Retinal pigment epithelial cell (primary cell): ENCODE results near the gene CDC45.

Experiments
- DNase-seq: peaks from one replicate; pipeline ENCODE4 v3.0.0-alpha.2; 2010; ENCODE audit warnings: low read depth
- H3K4me3 ChIP-seq: 2 replicates; pipeline ENCODE4 v1.5.1; 2011; ENCODE audit warnings: mild to moderate bottlenecking, low read length, control low read depth, moderate library complexity
- CTCF ChIP-seq: conservative IDR thresholded peaks from 2 replicates; pipeline ENCODE4 v1.5.1; 2011; ENCODE audit warnings: low read depth, low read length, control low read depth, inconsistent platforms

Gene CDC45

GRCh38 chr22:19505735-19506126 is 26.0 kb downstream of the CDC45 start:
- no peak for TF ChIP-seq CTCF
- no peak for DNase-seq
- no peak overlapping the region for H3K4me3 ChIP-seq

- H3K4me3 ChIP-seq = no peak overlapping the region
- DNase-seq = no peak
- no peak for TF ChIP-seq CTCF
Observed at GRCh38 chr22:19506212-19506611, 26.5 kb downstream of the CDC45 start.

- H3K4me3 ChIP-seq = no peak overlapping the region
- DNase-seq = no peak
- TF ChIP-seq CTCF = no peak
Observed at GRCh38 chr22:19507534-19507861, 27.8 kb downstream of the CDC45 start.

GRCh38 chr22:19508024-19508776 is 28.5 kb downstream of the CDC45 start:
- no peak overlapping the region for H3K4me3 ChIP-seq
- no peak for DNase-seq
- no peak for TF ChIP-seq CTCF

- no peak for DNase-seq
- TF ChIP-seq CTCF = no peak
- no peak overlapping the region for H3K4me3 ChIP-seq
Observed at GRCh38 chr22:19509191-19509590, 29.5 kb downstream of the CDC45 start.

- DNase-seq = no peak
- no peak overlapping the region for H3K4me3 ChIP-seq
- TF ChIP-seq CTCF = no peak
Observed at GRCh38 chr22:19509923-19510322, 30.2 kb downstream of the CDC45 start.

GRCh38 chr22:19510919-19511341 is 31.2 kb downstream of the CDC45 start:
- H3K4me3 ChIP-seq = no peak overlapping the region
- no peak for DNase-seq
- TF ChIP-seq CTCF = no peak
